Measurements from ENCODE around the gene NTRK1. TPM values are rescaled to one million over a fixed set of nuclear protein-coding genes. Genes with fewer than 3 reads are reported as not detected.

Gene NTRK1
- polyA plus RNA-seq, 1 of the 3 experiments (the other 2 are of a cell fraction): 0.97 TPM

DNA sequence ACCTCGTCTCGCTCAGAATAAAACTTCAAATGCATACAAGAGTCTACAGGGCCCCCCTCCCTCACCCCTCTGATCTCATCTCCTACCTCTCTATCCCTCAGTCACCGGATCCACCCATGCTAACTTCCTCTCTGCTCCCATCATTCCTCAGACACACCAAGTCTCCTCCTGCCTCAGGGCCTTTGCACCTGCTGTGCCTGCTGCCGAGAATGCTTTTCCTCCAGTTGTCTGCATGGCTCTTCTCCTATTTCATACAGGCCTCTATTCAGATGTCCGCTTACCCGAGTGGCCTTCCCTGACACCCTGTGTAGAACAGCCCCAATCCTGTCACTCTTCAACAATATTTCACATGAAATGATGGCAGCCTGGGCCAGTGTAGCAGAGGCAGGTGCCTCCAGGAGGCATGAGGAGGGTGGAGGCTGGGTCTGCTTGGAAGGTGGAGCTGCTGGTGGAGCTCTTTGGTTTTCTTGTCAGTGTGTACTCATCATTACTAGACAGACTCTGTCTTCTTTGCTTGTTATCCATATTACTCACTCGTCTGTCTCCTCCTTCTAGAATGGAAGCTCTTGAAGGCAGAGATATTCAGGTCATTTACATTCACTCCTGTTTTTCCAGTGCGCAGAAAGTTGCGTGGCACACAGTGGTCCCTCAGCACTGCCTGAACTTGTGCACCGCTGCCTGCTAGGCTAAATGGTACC, 48.2 kb upstream of the NTRK1 start:
- 97% methylated on average over 10 of the region's 10 CpGs for WGBS (ENCODE audit: low lambda C conversion rate)
- Histone ChIP-seq H3K27ac (ENCODE audit: low read depth in 2 of 2, low read length in 1 of 2) (no peak overlapping the region), H2AFZ (ENCODE audit: low read depth) (no peak overlapping the region), H3K4me1 (ENCODE audit: control insufficient read depth in 1 of 2, insufficient read depth in 2 of 2, low read depth in 1 of 2, low read length in 1 of 2) (peaks cover 15 to 29% of the 10 kb centered on the region in 2 experiments), H3K36me3 (replicated peaks in 1 of 2; ENCODE audit: control insufficient read depth in 1 of 2, insufficient read depth in 2 of 2, low read length in 1 of 2) (no peaks in the 10 kb centered on the region), H3K79me2 (ENCODE audit: insufficient read depth) (no peaks in the 10 kb centered on the region), H4K20me1 (ENCODE audit: insufficient read depth) (no peaks in the 10 kb centered on the region), H3K9me3 (no peaks in the 10 kb centered on the region), H3K9me2 (no peaks in the 10 kb centered on the region), H3K4me2 (no peak overlapping the region), H3K4me3 (ENCODE audit: low read depth in 2 of 2, low read length in 1 of 2) (no peak overlapping the region), H3K9ac (no peak overlapping the region), H3F3A (replicated peaks; ENCODE audit: insufficient read depth) (no peaks in the 10 kb centered on the region), H3K27me3 (ENCODE audit: insufficient read depth) (no peaks in the 10 kb centered on the region)
- ChIA-PET POLR2A (no interaction called here), CTCF (interaction anchor here (1.0 to 5.5 kb wide), 3 partner anchors 11 to 79 kb away, joined by 4 to 27 read pairs (median 9); partner anchors contain the start of gene NTRK1)
- TF ChIP-seq, protein P1, sequence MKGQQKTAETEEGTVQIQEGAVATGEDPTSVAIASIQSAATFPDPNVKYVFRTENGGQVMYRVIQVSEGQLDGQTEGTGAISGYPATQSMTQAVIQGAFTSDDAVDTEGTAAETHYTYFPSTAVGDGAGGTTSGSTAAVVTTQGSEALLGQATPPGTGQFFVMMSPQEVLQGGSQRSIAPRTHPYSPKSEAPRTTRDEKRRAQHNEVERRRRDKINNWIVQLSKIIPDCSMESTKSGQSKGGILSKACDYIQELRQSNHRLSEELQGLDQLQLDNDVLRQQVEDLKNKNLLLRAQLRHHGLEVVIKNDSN (IDR thresholded peaks at IDR 0.05; ENCODE audit: borderline replicate concordance, low read depth): no peak
- TF ChIP-seq TEAD4 (IDR thresholded peaks at IDR 0.05; ENCODE audit: borderline replicate concordance, insufficient read depth) (no peak), RXRA (IDR thresholded peaks at IDR 0.05; ENCODE audit: borderline replicate concordance, low read depth) (no peak), NRF1 (IDR thresholded peaks at IDR 0.05; ENCODE audit: low read depth, low read length) (no peak), GATA2 (CRISPR knock-in tag; IDR thresholded peaks at IDR 0.05) (no peak), TCF12 (IDR thresholded peaks at IDR 0.05) (no peak), FOXM1 (IDR thresholded peaks at IDR 0.05; ENCODE audit: low read depth) (no peak), FOXJ3 (CRISPR knock-in tag; IDR thresholded peaks at IDR 0.05) (no peak), EZH2phosphoT487 (IDR thresholded peaks at IDR 0.05; ENCODE audit: borderline replicate concordance, low read depth) (no peak), NFIC (IDR thresholded peaks at IDR 0.05; ENCODE audit: borderline replicate concordance) (no peak), TAF1 (IDR thresholded peaks at IDR 0.05; ENCODE audit: borderline replicate concordance, low read depth, low read length) (no peak), SIN3A (IDR thresholded peaks at IDR 0.05; ENCODE audit: borderline replicate concordance, low read depth, low read length) (no peak), YY1 (IDR thresholded peaks at IDR 0.05; ENCODE audit: low read depth) (no peak)
- TF ChIP-seq, protein P2, sequence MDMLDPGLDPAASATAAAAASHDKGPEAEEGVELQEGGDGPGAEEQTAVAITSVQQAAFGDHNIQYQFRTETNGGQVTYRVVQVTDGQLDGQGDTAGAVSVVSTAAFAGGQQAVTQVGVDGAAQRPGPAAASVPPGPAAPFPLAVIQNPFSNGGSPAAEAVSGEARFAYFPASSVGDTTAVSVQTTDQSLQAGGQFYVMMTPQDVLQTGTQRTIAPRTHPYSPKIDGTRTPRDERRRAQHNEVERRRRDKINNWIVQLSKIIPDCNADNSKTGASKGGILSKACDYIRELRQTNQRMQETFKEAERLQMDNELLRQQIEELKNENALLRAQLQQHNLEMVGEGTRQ (IDR thresholded peaks at IDR 0.05; ENCODE audit: borderline replicate concordance, low read depth, low read length): no peak
- TF ChIP-seq, protein P3, sequence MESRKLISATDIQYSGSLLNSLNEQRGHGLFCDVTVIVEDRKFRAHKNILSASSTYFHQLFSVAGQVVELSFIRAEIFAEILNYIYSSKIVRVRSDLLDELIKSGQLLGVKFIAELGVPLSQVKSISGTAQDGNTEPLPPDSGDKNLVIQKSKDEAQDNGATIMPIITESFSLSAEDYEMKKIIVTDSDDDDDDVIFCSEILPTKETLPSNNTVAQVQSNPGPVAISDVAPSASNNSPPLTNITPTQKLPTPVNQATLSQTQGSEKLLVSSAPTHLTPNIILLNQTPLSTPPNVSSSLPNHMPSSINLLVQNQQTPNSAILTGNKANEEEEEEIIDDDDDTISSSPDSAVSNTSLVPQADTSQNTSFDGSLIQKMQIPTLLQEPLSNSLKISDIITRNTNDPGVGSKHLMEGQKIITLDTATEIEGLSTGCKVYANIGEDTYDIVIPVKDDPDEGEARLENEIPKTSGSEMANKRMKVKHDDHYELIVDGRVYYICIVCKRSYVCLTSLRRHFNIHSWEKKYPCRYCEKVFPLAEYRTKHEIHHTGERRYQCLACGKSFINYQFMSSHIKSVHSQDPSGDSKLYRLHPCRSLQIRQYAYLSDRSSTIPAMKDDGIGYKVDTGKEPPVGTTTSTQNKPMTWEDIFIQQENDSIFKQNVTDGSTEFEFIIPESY (IDR thresholded peaks at IDR 0.05; ENCODE audit: borderline replicate concordance, low read depth): no peak
- TF ChIP-seq, protein P4, sequence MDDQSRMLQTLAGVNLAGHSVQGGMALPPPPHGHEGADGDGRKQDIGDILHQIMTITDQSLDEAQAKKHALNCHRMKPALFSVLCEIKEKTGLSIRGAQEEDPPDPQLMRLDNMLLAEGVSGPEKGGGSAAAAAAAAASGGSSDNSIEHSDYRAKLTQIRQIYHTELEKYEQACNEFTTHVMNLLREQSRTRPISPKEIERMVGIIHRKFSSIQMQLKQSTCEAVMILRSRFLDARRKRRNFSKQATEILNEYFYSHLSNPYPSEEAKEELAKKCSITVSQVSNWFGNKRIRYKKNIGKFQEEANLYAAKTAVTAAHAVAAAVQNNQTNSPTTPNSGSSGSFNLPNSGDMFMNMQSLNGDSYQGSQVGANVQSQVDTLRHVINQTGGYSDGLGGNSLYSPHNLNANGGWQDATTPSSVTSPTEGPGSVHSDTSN (IDR thresholded peaks at IDR 0.05): no peak
- DNase-seq: no peak
